NOMO-1 treated with dmso at 0.1 percent for 144 hours (cell line): ENCODE results near the gene VPS29.

Source experiments
- DNase-seq: peaks from one replicate; lab custom pipeline; 2025; ENCODE audit not compliant: unreplicated experiment; lab: John Stamatoyannopoulos, UW

VPS29 gene

DNA sequence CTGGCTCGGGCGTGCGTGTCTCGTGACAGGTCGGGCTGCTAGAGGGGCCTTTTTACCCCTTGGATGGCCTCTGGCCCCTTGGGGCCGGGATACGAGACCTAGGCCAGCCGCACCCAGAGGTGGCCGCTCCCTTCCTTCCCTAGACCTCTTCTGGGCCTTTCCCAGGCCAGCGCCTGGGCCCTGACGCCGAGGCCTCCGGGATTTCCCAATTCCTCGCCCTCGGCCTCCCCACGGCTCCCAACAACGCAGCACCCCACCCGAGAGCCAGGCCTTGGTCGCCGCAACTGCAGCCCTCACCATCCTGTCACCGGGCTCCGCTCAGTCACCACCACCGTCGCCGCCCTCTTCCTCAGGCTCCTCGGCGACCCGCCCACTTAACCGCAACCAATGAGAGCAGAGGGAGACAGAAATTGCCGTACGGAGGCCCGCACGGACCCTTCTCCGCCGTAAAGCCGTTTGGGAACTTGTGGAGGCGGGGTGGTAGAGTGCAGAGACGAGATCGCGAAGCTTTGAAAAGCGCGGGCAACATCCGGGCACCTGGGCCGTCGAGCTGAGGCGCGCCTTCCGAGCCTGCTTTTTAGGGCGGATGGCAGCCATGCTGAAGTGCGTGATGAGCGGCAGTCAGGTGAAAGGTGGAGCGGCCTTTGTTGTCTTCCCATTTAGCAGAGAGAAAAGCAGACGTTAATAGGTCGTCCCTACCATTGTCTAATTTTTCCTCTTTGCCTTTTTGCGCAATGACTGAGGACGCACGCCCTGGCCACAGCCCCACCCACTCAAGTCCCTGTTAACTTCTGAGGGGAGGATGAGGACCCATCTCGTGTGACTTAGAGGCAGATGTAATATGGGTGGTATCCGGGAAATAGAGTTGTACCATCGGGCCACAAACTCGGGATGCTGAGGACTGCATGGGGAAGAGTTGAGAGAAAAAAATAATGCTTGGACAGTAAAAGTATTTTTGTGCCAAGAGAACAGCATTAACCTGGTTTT lies at the start of gene VPS29, which contains the start of gene RAD9B:
Gene VPS29 (minus strand): TSS at position 360 of the 987 bp plus-strand sequence. CDS start 60 bp downstream, at position 300.
Gene RAD9B (plus strand): TSS at position 580 of the 987 bp plus-strand sequence. CDS start 7 bp downstream, at position 587.
- peak; percentile 99 for DNase-seq

- DNase-seq: no peak
Observed at GRCh38 chr12:110550981-110551380, 49.1 kb upstream of the VPS29 start.

GRCh38 chr12:110549716-110550115 lies 47.8 kb upstream of the VPS29 start:
- DNase-seq: no peak

DNA sequence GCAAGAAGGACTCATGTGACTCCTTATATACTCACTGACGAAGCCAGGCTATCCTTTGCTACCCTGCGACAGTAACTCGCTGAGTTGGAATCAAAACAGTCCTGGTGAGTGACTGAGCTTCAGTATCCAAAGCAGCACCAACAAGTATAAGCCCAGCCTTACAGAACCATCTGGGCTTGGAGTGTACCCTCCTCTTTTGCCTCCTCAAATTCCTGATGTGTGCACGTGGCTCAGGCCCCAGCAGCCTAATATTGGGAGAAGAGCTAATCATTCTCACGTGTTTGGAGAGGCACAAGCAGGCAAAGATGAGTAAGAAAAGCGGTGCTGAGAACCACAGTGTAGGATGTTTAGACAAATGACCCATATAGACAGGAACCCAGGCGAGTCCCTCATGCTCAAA lies 46.8 kb upstream of the VPS29 start:
- no peak for DNase-seq

DNA sequence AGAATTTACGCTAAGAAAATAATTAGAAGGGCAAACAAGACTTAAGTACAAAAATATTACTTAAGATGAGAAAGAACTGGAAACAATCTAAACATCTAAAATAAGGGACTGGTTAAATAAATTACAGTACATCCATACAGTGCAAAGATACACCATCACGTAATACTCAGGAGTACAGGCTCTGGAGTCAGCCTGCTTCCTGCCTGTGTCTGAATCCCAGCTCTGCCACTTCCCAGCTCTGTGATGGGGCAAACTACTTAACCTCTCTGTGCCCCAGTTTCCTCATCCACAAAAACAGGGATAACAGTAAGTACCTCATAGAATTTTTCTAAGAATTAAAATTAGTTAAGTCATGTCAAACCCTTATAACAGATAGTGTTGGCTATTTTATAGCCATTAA lies 45.2 kb upstream of the VPS29 start:
- no peak for DNase-seq

GRCh38 chr12:110546339-110546738 lies 44.4 kb upstream of the VPS29 start:
- peak; percentile 18 for DNase-seq

DNA sequence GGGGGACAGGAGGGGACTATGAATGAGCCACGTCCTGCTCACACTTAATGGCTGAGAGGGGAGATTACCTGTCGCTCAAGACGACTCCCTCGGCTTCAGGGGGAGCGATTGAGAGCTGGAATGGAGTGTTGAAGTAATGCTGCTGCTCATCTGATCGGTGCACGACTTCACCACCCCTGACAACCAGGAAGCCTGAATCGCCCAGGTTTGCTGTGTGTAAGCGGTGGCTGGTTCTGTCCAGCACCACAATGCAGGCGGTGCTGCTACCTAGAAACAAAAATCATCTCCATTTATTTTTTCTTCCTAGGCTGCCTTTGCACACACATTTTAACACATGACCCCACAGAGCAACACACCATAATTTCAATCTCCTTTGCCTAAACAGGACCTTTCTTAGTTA lies 43.9 kb upstream of the VPS29 start:
- no peak for DNase-seq

DNA sequence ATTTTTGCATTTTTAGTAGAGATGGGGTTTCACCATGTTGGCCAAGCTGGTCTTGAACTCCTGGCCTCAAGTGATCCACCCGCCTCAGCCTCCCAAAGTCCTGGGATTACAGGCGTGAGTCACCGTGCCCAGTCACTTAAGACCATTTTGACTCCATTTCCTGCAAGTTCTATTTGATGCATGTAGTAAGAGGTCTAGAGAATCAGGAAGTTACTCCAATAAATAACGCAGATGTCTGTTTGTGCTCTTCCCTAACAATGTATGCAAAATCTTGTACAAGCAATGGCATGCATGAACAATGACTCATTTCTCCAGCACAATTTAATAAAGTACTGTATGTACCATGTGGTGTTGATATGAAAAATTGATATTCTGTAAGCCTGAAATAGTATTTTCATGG lies 43.3 kb upstream of the VPS29 start:
- DNase-seq: peak; percentile 75

DNA sequence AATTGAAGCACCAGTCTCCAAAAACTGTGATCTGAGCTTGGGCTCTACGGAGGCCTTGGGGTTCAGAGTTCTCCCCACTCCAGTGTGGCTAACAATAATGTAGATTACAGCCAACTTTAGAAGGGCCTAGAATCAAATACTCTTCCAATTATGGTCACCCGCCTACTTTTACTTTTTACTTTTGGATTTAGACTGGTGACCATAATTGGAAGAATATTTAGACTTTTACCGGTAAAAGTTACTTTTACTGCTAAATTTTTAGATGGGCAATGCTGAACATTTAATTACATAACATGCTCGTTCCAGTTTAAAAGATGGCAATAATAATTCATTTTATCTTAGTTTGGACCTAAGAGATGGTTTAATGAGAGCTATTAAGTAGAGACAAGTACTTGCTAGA lies 42.1 kb upstream of the VPS29 start:
- no peak for DNase-seq

GRCh38 chr12:110543252-110543959 lies 41.5 kb upstream of the VPS29 start:
- DNase-seq: no peak

GRCh38 chr12:110540048-110540447 lies 38.1 kb upstream of the VPS29 start:
- DNase-seq: no peak

DNA sequence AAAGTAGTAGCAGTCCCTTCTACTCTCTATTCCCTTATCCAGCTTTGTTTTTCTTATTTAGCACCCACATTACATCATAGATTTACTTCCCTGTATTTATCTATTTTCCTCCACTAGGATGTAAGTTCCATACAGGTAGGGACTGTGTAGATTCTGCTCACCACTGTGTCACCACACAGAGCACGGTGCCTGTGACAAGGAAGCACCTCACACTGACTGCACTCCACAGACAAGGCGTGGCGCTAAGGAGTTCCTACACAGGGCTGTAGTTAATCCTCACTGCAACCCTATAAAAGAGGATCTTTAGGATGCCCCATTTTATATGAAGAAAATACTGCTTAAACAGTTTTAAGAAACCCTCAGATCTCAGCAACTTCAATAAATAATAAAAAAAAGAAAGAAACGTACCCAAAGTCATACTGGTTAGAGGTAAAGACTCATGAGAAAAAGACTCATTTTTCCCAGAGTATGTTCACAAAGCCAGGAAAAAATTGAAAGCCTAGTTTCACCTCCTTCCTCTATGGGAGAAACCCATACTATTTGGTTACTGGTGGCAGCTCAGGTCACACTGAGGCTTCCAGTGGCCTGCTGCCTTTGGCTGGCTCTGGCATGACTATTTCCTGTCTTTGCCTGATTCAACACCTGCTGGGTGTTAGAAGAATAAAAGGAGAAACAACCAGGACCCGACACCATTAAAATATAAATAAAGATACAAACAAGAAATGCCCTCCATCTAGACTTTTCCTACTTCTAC lies 37.1 kb upstream of the VPS29 start:
- DNase-seq: no peak

DNA sequence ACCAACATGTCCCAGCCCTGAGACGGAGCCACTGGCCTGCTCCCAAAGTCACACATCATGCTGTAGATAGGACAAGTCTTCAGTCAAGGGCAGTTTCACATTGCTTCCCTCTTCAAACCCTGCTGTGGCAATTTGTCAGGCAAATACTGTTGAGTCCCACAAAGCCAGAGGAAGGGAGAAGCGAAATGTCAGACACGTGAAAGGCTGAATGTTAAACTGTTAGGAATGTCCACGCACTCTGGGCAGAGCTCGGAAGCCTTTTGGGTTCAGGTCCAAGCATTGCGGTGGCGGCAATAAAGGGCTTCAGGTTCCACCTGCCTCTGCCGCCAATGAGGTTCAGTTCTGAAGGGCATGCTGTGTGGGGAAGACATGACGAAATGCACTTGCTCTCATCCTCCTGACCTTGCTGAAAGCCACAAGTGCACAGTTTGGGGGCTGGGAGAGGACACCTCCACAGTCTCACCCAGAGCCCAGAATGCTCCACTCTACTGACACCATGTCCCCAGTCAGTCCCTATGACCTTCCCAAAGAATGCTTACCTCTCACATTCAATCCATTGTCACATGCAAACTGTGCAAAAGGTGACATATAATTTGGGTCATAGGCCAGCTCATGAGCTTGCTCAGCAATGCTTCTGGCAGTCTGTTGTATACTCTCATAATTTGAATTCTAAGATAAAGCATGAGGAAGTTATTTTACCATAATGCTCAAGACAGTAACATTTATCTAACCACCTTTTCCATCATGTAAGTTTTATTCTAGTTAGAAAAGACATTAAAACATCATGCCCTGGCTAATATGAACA lies 35.9 kb upstream of the VPS29 start:
- no peak for DNase-seq

DNA sequence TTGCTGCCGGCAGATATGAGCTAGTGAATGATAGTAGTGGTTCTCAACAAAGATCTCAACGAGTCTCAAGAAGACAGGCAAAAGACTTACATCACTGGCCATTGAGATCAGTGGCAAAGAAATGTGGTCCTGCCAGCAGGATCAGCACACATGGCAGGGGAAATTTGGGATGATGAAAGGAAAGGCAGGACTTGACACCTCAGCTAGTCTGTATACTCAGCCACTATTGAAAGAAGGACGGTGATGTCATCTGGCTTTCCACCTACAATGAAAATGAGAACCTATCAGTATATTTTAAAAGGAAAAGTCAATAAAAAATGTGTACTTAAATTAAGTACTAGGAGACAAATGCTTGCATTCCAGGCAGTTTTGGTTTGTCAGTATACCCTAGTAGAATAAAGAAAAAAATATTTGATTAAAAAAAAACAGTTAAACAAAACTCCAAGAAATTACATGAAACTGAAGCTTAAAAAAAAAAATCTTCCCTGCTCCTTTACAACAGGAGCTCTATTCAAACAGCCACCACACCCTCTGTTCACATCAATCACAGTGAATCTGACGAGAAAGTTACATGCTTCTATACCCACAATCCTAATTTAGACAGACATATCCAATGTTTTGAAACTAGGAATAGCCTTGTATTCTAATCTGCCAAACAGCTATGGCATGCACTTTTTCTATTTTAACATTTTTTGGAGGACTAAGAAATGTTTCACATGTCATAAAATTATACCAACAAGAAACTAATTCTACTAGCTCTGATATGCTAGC lies 35.1 kb upstream of the VPS29 start:
- no peak for DNase-seq

- DNase-seq: no peak
Observed at GRCh38 chr12:110534811-110535210, 32.9 kb upstream of the VPS29 start.

DNA sequence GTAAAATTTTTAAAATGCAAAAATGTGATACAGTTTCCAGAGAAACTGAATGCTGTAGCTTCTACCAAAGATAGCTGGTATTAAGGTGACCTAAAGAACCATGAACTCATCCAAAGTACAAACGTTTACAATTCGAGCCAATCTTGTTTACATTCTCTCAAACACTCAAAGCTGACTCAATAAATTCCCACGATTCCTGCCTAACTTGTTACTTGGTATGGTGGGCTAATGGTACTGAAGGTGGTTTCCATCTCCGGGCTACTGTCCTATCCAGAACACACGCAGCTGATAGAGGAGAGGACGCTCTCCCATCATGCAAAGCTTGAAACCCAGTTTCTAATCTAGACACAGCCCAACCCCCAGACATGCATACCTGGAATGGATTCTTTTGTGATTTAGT lies 31.7 kb upstream of the VPS29 start:
- DNase-seq: no peak

GRCh38 chr12:110532644-110533043 lies 30.7 kb upstream of the VPS29 start:
- no peak for DNase-seq

DNA sequence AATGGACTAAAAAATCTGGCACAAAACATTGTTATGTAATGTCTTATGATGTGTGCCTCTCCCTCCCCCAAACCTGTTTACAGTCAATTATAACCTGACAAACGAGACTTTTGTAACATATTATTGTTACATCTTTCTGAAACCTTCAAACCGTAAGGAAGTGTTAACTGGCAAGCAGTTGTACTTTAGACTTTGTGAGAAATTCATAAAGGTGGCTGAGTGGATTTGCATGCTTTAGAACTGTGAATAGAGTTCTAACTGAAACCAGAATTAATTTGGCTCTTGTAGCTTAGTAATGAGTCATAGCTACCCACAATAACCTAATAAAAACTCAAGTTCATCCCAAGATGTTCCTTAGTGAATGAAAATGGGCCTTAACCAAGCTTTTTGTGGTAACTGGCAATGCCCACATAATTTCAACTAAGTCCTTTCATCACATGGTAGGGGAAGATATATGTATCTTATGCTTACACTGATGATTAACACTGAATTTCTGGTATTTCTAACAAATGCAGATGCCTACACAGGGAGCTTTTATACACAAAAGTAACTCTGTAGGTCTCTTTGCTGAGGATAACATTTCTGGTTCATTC lies 29.9 kb upstream of the VPS29 start:
- DNase-seq: no peak

DNA sequence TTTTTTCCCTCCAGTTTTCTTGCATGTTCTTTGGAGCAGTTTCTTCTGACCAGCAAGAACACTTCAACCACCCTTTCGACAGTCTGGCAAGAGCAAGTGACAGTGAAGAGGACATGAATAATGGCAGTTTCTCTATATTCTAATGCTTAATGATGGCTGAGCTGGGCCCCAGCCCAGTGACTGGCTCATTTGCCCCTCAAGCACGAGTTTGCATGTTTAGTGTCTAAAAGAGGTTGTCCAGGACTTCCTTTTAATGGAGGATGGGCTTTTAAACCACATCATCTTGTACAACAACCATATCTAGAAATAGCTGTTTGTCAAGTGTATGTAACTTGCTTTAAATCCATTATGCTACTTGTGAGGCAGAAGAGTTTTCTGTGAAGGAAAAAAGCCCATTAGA lies 28.6 kb upstream of the VPS29 start:
- no peak for DNase-seq
